Middle frontal gyrus (tissue), 1 donor: ENCODE data around the gene RRM2.

ENCODE experiments used
- DNase-seq: peaks from one replicate; pipeline ENCODE4 v3.0.0-alpha.2; 2015; ENCODE audit warnings: low spot score; ENCODE audit errors: extremely low spot score

Gene RRM2

GRCh38 chr2:10171006-10171800 is 48.7 kb downstream of the RRM2 start:
- DNase-seq: no peak

GRCh38 chr2:10172033-10172871 is 49.7 kb downstream of the RRM2 start:
- DNase-seq: no peak

GRCh38 chr2:10173258-10174005 is 50.9 kb downstream of the RRM2 start:
- no peak for DNase-seq

GRCh38 chr2:10174173-10174572 is 51.6 kb downstream of the RRM2 start:
- DNase-seq: no peak

GRCh38 chr2:10175441-10175840 is 52.9 kb downstream of the RRM2 start:
- DNase-seq: no peak

- no peak for DNase-seq
These were observed 56.2 kb downstream of the RRM2 start for GRCh38 chr2:10178751-10179150.

- no peak for DNase-seq
These were observed 56.9 kb downstream of the RRM2 start for GRCh38 chr2:10179422-10179821.

- DNase-seq: no peak
These were observed 57.7 kb downstream of the RRM2 start for GRCh38 chr2:10180229-10180628.
